NCI-H748 treated with DMSO at 0.1 percent for 48 hours (cell line): ENCODE results near the gene ZNF331.
A peak's percentile ranks its signal among the peaks of the same experiment; 100 is the strongest.
"Not testable (repeated sequence)": the region's sequence is repeated elsewhere in the genome, so short reads cannot be mapped to it uniquely, and the experiment has no call there.

Source experiments
- DNase-seq: peaks from one replicate; lab custom pipeline; 2025; lab: John Stamatoyannopoulos, UW

ZNF331 gene

GRCh38 chr19:53537521-53538377 lies at the start of gene ZNF331:
Gene ZNF331 (plus strand): TSS chr19:53538145. CDS start chr19:53569377, 31,232 bp downstream.
- peak; percentile 44 for DNase-seq

GRCh38 chr19:53492153-53492552 lies 45.8 kb upstream of the ZNF331 start:
- no peak for DNase-seq

GRCh38 chr19:53497311-53498023 lies 40.5 kb upstream of the ZNF331 start:
- DNase-seq, result not testable (repeated sequence)

- DNase-seq, result not testable (repeated sequence)
Observed at GRCh38 chr19:53498024-53498395, 39.9 kb upstream of the ZNF331 start.

- DNase-seq, result peak; percentile 16
Observed at GRCh38 chr19:53503151-53503550, 34.8 kb upstream of the ZNF331 start.

GRCh38 chr19:53503671-53504364 lies 34.1 kb upstream of the ZNF331 start:
- DNase-seq, result peak; percentile 55

- DNase-seq, result not testable (repeated sequence)
Observed at GRCh38 chr19:53504365-53504703, 33.6 kb upstream of the ZNF331 start.

- DNase-seq, result no peak
Observed at GRCh38 chr19:53504885-53505284, 33.1 kb upstream of the ZNF331 start.

- DNase-seq, result no peak
Observed at GRCh38 chr19:53506728-53507127, 31.2 kb upstream of the ZNF331 start.

GRCh38 chr19:53507523-53508442 lies 30.2 kb upstream of the ZNF331 start:
- DNase-seq, result no peak

GRCh38 chr19:53509443-53509842 lies 28.5 kb upstream of the ZNF331 start:
- no peak for DNase-seq

GRCh38 chr19:53509845-53510244 lies 28.1 kb upstream of the ZNF331 start:
- no peak for DNase-seq

GRCh38 chr19:53511357-53511756 lies 26.6 kb upstream of the ZNF331 start:
- no peak for DNase-seq

- peak; percentile 15 for DNase-seq
Observed at GRCh38 chr19:53511933-53512374, 26.0 kb upstream of the ZNF331 start.

- not testable (repeated sequence) for DNase-seq
Observed at GRCh38 chr19:53515047-53515446, 22.9 kb upstream of the ZNF331 start.

- no peak for DNase-seq
Observed at GRCh38 chr19:53517114-53517741, 20.7 kb upstream of the ZNF331 start.

- DNase-seq, result no peak
Observed at GRCh38 chr19:53518121-53518520, 19.8 kb upstream of the ZNF331 start.

- no peak for DNase-seq
Observed at GRCh38 chr19:53518716-53519115, 19.2 kb upstream of the ZNF331 start.

- no peak for DNase-seq
Observed at GRCh38 chr19:53519446-53519845, 18.5 kb upstream of the ZNF331 start.

- no peak for DNase-seq
Observed at GRCh38 chr19:53520163-53520546, 17.8 kb upstream of the ZNF331 start.
